Activated CD4-positive, CD25-positive, alpha-beta regulatory T cell treated with anti-CD3 and anti-CD28 coated beads, Interleukin-2, amount 50 U/mL, for 24 hours (primary cell): Measurements from ENCODE around the gene RMRP.
"Not testable (repeated sequence)": the region's sequence is repeated elsewhere in the genome, so short reads cannot be mapped to it uniquely, and the experiment has no call there.

ENCODE experiments used
- ATAC-seq, 2 donors: fragments of 150-1000 bp; cut with Tn5 transposase; one replicate each; pipeline ENCODE4 v1.10.0; 2021; ENCODE audit warnings: mild to moderate bottlenecking in 1 of 2, moderate library complexity in 1 of 2

RMRP gene

DNA sequence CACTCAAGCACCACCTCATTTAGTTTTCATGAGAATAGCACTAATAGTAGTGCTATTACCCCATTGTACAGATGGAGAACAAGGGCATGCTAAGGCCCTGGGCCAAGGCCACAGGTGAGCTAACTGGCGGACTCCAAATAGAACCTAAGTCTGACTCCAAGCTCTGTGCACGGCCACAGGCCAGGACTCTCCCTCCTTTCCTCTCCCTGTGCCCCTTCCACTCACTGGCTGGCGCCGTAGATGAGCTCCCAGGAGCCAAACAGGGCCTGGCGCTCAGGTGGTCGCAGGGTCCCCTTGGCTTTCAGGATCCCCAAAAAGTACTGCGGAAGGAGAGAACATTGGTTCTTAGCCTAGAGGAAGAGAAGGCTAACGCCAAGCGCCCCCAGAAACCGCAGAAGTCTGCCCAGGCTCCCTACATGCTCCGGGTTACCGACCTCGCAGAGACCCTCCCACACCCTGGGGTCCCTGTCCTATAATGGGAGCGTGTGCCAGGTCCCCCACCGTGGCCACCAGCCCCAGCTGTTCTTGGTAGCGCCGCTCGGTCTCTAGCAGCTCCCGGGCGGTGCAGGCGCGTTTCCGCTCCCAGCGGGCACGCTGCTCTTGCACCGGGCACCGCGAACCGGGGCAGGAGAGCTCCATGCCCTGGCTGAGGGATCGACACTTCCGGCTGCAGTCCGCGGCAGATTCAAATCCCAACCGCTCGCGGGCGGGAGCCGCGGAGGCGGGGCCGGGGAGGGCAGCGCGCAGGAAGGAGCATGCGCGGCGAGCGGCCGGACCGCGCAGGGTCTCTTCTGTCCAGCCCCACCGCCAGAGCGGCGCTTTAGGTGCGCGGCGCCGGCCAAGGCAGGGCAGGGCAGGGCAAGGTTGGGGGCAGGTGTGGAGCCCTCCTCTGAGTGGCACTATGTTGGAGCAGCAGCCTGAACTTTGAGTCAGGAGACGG lies 7.0 kb upstream of the RMRP start, which contains the start of gene ARHGEF39:
TSS of gene ARHGEF39 (minus strand) at position 665 of the 940 bp plus-strand sequence. CDS start at position 639, 26 bp downstream.
- ATAC-seq, result peak; percentile 86 to 89

DNA sequence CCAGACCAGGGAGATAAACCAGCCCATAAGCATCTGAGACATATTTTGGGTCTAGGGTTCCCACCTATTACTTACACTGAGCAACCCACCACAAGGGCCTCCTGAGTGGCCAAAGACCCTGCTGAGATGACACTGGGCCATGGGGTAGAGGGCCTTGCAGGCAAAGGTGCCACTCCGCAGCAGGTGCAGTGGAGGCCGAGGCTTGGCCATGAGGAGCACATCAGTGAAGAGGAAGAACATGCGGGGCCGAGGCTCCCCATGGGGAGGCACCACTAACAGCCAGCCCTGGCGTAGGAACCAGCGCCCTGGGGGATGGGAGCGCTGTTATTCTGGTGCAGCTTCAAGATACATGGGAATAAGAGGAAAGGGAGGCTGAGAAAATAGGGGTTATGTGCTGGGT lies 4.6 kb upstream of the RMRP start:
- ATAC-seq, result no peak

DNA sequence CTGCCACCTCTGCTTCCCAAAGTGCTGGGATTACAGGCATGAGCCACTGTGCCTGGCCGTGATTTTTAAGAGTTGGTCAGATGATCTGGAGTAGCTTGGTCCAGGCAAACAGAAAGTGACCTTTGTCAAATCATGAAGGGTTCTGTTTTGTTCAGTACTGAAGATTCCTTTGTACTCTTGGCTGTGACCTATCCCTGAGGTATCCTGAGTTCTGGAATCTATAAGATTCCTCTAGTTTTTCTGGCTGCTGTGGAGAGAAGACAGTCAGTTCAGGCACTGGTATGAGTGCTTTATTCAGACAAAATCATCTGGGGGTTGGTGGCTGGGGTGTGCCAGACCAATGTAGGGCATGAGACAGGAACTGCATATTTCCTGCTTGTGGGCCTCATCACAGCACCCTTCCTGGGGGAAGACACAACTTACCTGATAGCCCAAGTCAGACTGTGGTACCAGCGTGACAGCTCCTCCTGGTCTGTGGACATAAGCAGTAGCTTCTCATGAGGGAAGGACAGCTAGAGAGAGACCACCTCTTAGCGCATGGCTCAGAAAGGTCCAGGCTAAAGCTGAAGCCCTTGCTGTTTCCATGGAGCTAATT lies 4.0 kb upstream of the RMRP start:
- ATAC-seq, result no peak

DNA sequence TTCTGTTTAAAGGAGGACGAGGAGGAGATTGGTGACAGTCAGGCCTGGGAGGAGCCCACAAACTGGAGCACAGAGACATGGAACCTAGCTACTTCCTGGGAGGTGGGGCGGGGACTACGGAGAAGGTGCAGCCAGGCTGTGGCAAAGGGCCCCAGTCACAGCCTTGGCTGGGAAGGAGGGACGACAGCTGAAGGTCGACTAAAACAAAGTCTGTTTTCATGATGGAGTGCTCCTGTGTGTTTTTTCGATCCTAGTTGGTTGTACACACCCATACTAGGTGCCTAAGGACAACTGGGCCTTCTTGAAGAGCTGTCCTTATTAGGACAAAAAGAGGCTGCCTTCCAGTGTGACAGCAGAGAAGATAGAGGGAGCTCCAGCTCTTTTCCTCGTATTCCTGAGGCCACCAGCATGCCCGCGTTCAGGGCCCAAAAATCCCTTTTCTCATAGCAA lies 3.2 kb upstream of the RMRP start:
- no peak for ATAC-seq

DNA sequence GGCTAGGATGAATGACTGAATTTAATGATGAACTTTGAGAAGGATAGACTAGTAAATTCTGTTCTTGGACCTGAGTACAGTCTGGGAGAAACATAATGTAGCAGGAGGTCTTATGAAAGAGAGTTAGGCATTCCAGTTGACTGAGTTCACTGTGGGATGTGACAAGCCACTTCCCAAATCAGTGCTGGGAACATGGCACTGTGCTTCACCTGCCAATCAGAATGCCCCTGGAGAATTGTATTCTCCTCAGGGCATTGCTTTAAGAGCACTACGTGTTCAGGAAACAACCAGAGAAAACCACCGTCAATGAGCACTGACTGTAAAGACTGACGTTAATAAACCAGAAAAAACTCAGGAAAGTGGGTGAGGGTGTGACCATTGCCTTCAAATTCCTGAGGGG lies 1.5 kb upstream of the RMRP start:
- no peak for ATAC-seq

DNA sequence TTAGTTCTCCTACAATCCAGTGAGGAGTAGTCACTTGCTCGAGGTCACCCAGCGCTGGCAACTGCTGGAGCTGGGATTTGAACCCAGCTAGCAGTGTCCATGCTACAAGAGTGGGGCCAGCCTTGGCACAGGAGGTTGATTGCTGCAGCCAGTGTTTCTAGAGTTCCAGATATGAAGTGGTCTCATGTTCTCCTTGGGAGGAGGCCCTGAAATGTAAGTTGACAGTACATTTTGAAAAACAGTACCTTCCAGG lies 1.1 kb upstream of the RMRP start:
- ATAC-seq, result no peak

DNA sequence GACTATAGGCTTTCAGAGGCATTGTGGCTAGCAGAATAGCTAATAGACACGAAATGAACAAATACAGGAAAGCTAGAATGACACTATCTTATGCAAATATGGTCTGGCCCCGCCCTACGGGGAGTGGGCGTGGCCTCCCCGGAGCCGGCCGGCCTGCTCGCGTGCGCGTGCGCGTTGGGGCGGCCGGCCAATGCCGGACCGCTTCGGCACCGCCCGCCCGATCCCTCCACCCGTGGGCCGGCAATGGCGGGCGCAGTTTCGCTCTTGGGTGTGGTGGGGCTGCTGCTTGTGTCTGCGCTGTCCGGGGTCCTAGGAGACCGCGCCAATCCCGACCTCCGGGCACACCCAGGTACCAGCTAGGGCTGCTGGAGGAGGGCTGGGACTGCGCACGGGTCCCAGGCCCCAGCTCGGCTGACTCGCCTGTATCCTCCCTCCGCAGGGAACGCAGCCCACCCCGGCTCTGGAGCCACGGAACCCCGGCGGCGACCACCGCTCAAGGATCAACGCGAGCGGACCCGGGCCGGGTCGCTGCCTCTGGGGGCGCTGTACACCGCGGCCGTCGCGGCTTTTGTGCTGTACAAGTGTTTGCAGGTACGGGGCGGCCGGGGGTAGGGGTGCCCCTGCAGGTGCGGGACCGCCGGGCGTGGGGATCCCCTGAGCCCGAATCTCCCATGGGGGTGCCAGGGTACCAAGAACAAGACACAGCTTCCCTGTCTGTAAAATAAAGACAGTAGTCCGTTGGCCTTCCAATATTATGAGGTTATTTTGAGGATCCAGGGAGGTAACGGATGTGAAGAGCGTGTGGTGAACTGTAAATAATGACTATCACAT lies 533 bp upstream of the RMRP start, which contains the start of gene CCDC107:
TSS of gene CCDC107 (plus strand) at position 156 of the 831 bp plus-strand sequence. CDS start at position 244, 88 bp downstream.
- ATAC-seq, result peak; percentile 52 to 55

DNA sequence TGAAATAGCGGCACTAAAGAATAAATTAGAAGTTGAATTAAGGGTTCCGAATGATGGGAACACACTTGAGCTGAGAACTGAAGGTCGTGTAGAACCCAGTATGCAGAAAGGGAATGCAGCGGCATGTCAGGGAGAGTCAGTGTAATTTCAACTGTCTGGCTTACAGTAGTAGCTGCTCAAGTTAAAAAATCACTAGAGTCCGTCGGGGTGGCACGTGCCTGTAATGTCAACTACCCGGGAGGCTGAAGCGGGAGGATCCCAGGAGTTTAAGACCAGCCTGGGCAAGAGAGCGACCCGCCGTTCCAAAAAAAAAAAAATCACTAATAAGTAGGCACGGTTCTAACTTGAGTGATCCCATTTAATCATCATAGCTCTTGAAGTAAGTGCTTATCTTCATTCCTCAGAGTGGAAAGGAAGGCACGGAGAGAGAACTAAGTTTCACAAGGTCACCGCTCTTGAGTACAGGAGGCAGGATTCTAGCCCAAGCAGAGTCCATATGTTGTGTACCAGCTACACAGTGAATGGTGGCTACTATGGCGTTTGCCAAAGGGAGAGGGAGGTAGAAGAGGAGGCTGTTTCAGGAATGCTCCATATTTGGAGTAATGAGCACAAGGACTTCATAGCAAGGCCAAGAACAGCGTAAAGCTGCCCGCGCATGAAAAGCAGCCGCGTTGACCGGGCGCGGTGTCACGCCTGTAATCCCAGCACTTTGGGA lies 831 bp downstream of the RMRP start:
- no peak for ATAC-seq

DNA sequence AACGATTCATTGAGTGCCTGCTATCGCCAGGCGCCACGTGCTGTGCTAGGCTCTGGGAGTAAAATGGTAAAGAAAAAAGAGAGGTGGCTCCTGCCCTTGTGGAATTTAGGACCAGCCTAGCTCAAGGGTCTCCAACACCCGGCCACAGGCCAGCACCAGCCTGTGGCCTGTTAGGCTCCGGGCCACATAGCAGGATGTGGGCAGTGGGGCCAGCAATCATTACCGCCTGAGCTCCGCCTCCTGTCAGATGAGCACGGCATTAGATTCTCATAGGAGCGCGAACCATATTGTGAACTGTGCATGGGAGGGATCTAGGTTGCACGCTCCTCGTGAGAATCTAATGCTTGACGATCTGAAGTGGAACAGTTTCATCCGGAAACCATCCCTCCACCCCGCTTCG lies 1.5 kb downstream of the RMRP start:
- ATAC-seq, result no peak

DNA sequence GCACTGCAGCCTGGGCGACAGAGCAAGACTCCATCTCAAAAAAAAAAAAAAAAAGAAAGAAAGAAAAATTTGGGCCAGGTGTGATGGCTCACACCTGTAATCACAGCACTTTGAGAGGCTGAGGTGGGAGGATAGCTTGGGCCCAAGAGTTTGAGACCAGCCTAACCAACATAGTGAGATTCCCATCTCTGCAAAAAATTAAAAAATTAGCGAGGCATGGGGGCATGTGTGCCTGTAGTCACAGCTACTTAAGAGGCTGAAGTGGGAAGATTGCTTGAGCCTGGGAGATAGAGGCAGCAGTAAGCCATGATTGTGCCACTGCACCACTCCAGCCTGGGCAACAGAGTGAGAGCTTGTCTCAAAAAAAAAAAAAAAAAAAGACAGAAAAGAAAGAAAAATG lies 4.2 kb downstream of the RMRP start:
- ATAC-seq, result no peak

DNA sequence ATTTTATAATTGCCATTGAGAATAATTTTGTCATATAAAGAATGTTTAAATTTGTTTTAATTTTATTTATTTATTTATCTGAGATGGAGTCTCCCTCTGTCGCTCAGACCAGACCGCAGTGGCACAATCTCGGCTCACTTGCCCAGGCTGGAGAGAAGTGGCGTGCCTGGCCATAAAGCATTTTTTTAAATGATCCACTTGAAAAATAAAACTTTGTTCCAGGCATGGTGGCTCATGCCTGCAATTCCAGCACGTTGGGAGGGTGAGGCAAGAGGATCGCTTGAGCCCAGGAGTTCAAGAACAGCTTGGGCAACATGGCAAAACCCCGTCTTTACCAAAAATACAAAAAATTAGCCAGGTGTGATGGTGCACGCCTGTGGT lies 5.0 kb downstream of the RMRP start:
- ATAC-seq, result no peak

DNA sequence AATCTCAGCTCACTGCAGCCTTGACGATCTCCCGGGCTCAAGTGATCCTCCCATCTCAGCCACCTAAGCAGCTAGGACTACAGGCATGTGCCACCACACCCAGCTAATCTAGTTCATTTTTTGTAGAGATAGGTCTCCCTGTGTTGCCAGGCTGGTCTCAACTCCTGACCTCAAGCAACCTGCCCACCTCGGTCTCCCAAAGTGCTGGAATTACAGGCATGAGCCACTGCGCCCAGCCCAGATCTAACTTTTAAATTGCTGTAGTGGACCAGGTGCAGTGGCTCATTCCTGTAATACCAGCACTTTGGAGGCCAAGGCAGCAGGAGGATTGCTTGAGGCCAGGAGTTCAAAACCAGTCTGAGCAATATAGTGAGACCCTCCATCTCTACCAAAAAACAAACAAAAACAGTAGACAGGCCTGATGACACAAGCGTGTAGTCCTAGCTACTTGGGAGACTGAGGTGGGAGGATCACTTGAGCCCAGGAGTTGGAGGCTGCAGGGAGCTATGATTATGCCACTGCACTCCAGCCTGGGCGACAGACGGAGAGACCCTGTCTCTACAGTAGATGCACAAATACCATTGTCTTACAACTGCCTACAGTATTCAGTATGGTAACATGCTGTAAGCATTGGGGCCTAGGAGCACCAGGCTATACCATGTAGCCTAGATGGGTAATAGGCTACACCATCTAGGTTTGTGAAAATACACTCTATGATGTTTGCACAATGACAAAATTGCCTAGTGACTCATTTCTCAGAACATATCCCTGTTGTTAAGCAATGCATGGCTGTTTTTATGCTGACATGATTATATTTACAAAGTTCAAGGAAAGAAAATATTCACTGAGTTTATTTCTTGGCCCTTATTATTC lies 5.6 kb downstream of the RMRP start:
- ATAC-seq, result no peak

DNA sequence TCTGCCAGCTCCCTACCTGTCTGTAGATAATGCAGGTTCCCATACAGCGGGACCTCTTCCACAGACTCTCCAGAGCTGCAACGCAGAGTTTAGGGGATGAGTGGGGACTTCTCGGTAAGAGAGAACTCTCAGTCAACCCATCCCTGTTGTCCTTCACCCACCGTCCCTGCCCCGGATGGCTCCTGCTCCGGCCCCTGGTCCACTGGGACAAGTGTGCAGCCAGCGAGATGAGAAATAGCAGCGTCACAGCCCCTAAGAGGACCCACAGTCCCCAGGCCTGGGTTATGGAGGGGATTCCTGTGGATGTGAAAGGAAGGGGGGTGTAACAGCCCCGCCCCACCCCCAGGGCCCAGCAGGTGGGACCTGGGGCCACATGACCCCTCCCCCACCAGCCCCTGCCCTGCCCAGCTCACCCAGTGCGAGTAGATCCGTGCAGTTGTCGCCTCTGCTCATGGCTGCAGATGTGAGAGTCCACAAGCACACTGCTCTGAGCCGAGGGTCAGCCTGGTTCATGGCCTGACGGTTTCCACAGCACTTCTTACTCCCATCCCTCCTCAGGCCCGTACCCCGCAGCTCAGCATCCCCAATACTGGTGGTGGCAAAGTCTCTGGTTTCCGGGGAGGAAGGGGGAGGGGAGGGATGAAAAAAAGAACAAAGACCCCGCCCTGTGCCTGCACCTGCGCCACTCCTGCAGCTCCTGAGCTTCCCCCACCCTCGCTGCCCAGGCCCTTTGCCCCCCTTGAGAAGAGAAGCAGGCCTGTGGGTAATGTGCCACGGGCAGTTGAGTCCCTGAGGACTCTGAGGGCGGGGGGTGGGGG lies 7.3 kb downstream of the RMRP start, which contains the start of gene SIT1:
TSS of gene SIT1 (minus strand) at position 591 of the 818 bp plus-strand sequence. CDS start at position 513, 78 bp downstream.
- no peak for ATAC-seq

DNA sequence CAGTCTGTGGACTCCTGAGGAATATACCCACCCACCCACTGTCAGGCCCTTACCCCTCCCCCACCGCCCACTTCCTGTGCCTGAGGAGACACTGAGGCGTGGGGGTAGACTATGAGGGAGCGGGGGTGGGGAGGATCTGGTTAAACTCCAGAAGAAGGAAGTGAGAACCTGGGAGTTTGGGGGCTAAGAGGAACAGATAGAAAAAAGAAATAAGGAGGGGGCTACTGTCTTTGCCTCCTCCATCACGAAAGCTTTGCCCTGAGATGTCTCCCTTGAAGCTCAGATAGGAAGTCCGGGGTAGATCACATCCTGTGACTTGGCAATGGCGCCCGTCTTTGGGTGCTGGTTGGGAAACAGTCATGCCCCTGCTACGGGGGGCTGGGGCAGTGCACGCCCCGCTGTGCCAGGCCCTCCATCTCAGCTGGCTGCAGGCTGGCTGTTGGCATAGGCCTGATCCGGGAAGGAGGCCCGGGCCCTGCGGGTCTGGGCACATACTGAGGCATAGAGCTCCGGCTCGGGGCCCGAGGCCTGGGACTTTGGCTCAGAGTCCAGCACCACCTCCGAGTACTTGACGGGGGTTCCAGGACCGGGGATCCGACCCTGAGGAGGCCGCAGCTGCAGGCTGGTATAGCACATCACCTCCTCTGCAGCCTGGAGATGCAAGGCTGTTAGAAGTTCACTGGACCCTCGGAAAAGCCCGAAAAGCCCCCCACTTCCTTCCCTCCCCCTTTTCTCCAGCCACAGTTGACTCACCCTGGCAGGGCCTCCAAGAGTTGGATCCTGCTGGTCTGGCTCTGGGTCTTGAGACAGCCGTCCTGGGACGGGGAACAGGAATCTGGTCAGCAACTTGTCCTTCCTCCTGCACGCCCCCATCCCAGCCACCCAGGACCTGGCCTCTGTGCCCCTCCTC lies 8.1 kb downstream of the RMRP start:
- no peak for ATAC-seq

DNA sequence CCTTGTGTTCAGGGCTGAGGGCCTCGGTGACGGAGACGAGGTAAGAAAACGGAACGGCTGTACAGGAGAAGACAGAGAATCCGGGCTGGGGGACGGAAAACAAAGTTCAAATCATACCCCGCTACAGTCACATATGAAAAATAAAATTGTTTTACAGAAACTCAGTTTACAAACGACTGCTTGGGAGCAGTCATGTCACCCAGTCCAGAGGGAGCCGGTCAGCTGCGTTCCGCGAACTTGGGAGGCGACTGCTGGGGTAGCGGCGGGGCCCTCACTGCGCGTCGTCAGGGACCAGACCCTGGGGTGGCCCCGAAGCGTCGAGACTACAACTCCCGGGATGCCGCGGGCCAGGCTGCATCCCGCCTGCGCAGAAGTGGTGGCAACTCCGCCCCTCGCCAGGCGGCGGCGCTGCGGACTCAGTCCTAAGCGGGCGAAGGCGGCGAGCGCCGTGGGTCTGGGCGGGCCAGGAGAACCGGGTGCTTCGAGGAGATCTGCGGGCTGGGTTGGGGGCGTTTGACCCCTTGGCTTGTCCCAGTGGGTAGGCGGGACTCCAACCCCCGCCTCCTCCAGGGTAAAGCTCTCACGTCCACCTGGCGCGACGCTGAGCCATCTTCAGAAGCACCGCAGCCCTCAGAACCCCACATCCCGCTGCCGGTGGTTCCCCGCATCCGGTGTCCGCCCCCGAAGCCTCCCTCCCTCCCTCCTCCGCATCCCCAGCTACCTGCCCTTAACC lies 11.1 kb downstream of the RMRP start:
- peak; percentile 88 to 90 for ATAC-seq

DNA sequence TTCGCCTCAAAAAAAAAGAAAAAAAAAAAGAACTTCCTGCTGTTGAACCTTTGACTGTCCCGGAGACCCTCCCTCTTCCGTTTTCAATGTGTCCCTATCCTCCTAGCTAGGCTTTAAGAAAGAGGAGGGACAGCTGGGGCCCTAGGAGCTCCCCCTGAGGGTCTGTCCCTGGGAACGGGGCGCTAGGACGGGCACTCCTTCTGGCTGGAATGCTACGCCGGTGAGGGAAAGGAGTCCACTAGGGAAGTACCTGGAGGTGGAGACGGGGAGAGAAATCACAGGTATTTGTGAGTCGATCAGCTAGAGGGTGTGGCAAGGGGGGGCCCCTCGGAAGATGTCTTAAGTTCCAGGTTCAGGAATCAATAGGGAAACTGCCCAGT lies 11.7 kb downstream of the RMRP start:
- no peak for ATAC-seq

DNA sequence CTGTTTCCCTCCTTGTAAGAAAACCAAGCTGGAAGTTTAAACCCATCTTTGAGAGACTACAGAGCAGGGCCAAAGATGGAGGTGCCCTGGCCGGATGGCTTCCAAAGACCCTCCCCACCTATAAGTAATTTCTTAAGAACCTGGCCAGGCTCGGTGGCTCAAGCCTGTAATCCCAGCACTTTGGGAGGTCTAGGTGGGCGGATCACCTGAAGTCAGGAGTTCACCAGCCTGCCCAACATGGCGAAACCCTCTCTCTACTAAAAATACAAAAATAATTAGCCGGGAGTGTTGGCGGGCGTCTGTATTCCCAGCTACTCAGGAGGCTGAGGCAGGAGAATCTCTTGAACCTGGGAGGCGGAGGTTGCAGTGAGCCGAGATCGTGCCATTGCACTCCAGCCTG lies 12.1 kb downstream of the RMRP start:
- ATAC-seq, result not testable (repeated sequence)

DNA sequence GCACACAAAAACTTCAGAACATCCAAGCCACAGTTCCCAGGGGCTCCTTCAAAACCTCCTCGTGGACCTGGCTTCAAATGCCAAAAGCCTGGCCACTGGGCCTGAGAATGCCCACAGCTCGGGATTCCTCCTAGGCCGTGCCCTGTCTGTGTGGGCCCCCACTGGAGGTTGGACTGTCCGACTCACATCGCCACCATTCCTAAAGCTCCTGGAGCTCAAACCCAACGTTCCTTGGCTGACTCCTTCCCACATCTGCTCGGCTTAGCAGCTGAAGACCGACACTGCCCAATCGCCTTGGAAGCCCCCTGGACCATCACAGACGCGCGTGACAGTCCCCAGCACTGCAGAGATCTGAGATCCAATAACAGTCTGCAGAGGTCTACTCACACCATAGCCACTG lies 14.8 kb downstream of the RMRP start:
- ATAC-seq, result no peak

DNA sequence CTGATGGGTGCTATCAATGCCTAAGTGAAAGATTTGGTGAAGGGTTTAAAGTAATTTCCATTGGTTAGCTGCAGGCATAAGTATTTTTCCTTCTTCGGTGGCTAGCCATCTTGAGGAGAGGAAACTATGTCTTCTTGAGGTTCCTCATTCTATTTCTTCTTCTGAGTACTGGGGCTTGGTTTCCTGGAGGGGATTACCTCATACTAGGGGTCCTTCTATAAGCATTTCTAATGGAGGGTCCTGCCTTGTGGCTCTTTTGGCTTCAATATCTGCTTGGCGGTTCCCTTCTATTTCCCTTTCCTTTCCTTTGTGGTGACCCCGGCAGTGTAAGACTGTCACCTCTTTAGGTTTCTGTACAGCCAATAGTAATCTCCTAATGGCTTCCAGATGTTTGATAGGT lies 16.3 kb downstream of the RMRP start:
- not testable (repeated sequence) for ATAC-seq
